ENCODE measurements around the gene BRME1. TPM values are rescaled to one million over a fixed set of nuclear protein-coding genes. Genes with fewer than 3 reads are reported as not detected.

Gene BRME1
- polyA plus RNA-seq, 1 donor from 2014 or later = 6.2 TPM

- Histone ChIP-seq H3K9me3 (ENCODE audit: low read length) (no peaks in the 10 kb centered on the region), H3F3A (ENCODE audit: insufficient read depth, low read length, poor library complexity, severe bottlenecking) (no peaks in the 10 kb centered on the region), H4K20me1 (ENCODE audit: insufficient read depth) (no peaks in the 10 kb centered on the region), H3K9ac (ENCODE audit: low read length) (no peak overlapping the region), H3K27ac (ENCODE audit: low read length) (no peak overlapping the region), H3K27me3 (ENCODE audit: insufficient read depth, low read depth, low read length) (no peaks in the 10 kb centered on the region), H3K4me3 (ENCODE audit: low read length) (no peak overlapping the region), H3K79me2 (replicated peaks; ENCODE audit: insufficient read depth, low read length) (no peaks in the 10 kb centered on the region), H3K36me3 (ENCODE audit: insufficient read depth, low read length) (peaks cover 15% of the 10 kb centered on the region), H3K9me2 (ENCODE audit: insufficient read depth, low read length) (no peaks in the 10 kb centered on the region), H2AFZ (ENCODE audit: low read depth, low read length) (no peak overlapping the region), H3K4me2 (ENCODE audit: low read length) (no peak overlapping the region)
- no peak for TF ChIP-seq TAF1 (IDR thresholded peaks at IDR 0.05; ENCODE audit: low read depth)
- TF ChIP-seq RAD21 (conservative IDR thresholded peaks at IDR 0.05) = no peak
- TF ChIP-seq REST (IDR thresholded peaks at IDR 0.05; ENCODE audit: borderline replicate concordance) = no peak
- no peak for TF ChIP-seq MXI1 (conservative IDR thresholded peaks at IDR 0.05; ENCODE audit: poor library complexity, severe bottlenecking)
- no peak for TF ChIP-seq EZH2 (IDR thresholded peaks at IDR 0.05; ENCODE audit: borderline replicate concordance, insufficient read depth, low read length, poor library complexity, severe bottlenecking)
- TF ChIP-seq EP300 (conservative IDR thresholded peaks at IDR 0.05; ENCODE audit: poor library complexity, severe bottlenecking) = no peak
- no peak for TF ChIP-seq CTCF (IDR thresholded peaks at IDR 0.05; ENCODE audit: poor library complexity, severe bottlenecking)
- TF ChIP-seq SMC3 (conservative IDR thresholded peaks at IDR 0.05; ENCODE audit: poor library complexity) = no peak
- TF ChIP-seq POLR2AphosphoS5 (IDR thresholded peaks at IDR 0.05) = no peak
These were observed 15.2 kb upstream of the BRME1 start for GRCh38 chr19:13920940-13921747.

DNA sequence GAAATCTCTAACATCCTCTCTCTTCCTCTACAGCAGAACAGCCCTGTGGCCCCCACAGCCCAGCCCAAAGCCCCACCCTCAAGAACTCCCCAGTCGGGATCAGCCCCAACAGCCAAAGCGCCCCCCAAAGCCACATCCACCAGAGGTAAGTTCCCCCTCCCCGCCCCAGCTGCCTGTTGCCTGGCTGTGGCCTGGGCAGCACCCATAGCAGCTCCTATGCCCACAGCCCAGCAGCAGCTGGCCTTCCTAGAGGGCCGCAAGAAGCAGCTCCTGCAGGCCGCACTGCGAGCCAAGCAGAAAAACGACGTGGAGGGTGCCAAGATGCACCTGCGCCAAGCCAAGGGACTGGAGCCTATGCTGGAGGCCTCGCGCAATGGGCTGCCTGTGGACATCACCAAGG lies 14.6 kb upstream of the BRME1 start:
- H3K27me3 ChIP-seq (ENCODE audit: insufficient read depth, low read depth, low read length) = no peaks in the 10 kb centered on the region
- H3K79me2 ChIP-seq (replicated peaks; ENCODE audit: insufficient read depth, low read length) = no peaks in the 10 kb centered on the region
- no peak overlapping the region for H3K4me3 ChIP-seq (ENCODE audit: low read length)
- no peak for TF ChIP-seq TAF1 (IDR thresholded peaks at IDR 0.05; ENCODE audit: low read depth)
- no peak for TF ChIP-seq REST (IDR thresholded peaks at IDR 0.05; ENCODE audit: borderline replicate concordance)
- TF ChIP-seq CTCF (IDR thresholded peaks at IDR 0.05; ENCODE audit: poor library complexity, severe bottlenecking) = no peak
- TF ChIP-seq EZH2 (IDR thresholded peaks at IDR 0.05; ENCODE audit: borderline replicate concordance, insufficient read depth, low read length, poor library complexity, severe bottlenecking) = no peak
- TF ChIP-seq EP300 (conservative IDR thresholded peaks at IDR 0.05; ENCODE audit: poor library complexity, severe bottlenecking) = no peak
- no peak for TF ChIP-seq SMC3 (conservative IDR thresholded peaks at IDR 0.05; ENCODE audit: poor library complexity)
- TF ChIP-seq RAD21 (conservative IDR thresholded peaks at IDR 0.05) = no peak
- TF ChIP-seq POLR2AphosphoS5 (IDR thresholded peaks at IDR 0.05) = no peak
- no peak for TF ChIP-seq MXI1 (conservative IDR thresholded peaks at IDR 0.05; ENCODE audit: poor library complexity, severe bottlenecking)
- no peaks in the 10 kb centered on the region for H3K9me3 ChIP-seq (ENCODE audit: low read length)
- H4K20me1 ChIP-seq (ENCODE audit: insufficient read depth) = no peaks in the 10 kb centered on the region
- H3K36me3 ChIP-seq (ENCODE audit: insufficient read depth, low read length) = peaks cover 15% of the 10 kb centered on the region
- no peak overlapping the region for H3K27ac ChIP-seq (ENCODE audit: low read length)
- H3K4me2 ChIP-seq (ENCODE audit: low read length) = no peak overlapping the region
- H2AFZ ChIP-seq (ENCODE audit: low read depth, low read length) = no peak overlapping the region
- H3K9me2 ChIP-seq (ENCODE audit: insufficient read depth, low read length) = no peaks in the 10 kb centered on the region
- no peaks in the 10 kb centered on the region for H3F3A ChIP-seq (ENCODE audit: insufficient read depth, low read length, poor library complexity, severe bottlenecking)
- no peak overlapping the region for H3K9ac ChIP-seq (ENCODE audit: low read length)
